ENCODE results near the gene WBP4. TPM values are rescaled to one million over a fixed set of nuclear protein-coding genes. Genes with fewer than 3 reads are reported as not detected.

WBP4 gene
- total and polyA plus RNA-seq, 9 of the 15 experiments (the other 6 are each of a cell fraction or from before 2014, with no cell fraction given) = 5.5 to 12.2 (median 7.9) TPM

DNA sequence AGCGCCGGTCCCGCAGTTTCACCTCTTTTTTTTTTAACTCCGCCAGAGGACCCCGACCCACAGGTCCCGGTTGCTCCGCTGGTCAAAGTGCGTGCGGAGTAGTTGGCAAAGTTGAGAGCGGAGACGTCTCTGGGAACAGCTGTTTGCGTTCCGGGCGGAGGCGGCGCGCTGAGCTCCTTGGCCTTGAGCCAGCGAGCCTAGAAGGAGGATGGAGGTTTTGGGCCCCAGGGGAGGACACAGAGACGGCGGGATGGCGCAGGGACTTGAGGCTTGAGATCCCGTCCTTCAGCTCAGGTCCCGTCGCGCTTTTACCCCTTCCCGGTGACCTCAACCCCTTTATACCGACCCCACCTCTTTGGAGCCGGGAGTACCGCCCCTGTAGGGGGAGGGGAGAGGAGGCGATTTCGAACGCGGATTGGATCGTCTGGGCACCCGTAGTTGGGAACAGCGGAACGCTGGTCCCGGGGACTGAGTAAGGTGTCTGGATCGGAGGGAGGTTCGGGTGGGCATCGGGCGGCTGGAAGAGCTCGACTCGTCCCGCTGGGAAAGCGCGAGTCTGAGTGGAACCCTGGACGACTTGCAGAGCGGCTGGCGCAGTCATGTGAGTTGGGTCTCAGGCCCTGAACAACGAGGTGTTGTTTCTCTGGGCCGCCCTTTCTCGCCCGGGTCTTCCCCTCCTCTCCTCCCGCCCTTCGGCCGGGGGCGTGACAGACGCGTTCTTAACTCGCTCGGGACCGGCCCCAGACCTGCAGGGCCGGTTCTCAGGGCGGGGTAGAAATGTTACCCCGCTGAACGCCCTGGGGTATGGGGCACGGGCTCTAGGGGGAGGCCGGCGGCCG is at the start of gene WBP4 (continued):
- TF ChIP-seq, protein P1, sequence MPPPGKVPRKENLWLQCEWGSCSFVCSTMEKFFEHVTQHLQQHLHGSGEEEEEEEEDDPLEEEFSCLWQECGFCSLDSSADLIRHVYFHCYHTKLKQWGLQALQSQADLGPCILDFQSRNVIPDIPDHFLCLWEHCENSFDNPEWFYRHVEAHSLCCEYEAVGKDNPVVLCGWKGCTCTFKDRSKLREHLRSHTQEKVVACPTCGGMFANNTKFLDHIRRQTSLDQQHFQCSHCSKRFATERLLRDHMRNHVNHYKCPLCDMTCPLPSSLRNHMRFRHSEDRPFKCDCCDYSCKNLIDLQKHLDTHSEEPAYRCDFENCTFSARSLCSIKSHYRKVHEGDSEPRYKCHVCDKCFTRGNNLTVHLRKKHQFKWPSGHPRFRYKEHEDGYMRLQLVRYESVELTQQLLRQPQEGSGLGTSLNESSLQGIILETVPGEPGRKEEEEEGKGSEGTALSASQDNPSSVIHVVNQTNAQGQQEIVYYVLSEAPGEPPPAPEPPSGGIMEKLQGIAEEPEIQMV (tag; conservative IDR thresholded peaks at IDR 0.05; ENCODE audit: low read depth) = no peak
- TF ChIP-seq, protein P2, sequence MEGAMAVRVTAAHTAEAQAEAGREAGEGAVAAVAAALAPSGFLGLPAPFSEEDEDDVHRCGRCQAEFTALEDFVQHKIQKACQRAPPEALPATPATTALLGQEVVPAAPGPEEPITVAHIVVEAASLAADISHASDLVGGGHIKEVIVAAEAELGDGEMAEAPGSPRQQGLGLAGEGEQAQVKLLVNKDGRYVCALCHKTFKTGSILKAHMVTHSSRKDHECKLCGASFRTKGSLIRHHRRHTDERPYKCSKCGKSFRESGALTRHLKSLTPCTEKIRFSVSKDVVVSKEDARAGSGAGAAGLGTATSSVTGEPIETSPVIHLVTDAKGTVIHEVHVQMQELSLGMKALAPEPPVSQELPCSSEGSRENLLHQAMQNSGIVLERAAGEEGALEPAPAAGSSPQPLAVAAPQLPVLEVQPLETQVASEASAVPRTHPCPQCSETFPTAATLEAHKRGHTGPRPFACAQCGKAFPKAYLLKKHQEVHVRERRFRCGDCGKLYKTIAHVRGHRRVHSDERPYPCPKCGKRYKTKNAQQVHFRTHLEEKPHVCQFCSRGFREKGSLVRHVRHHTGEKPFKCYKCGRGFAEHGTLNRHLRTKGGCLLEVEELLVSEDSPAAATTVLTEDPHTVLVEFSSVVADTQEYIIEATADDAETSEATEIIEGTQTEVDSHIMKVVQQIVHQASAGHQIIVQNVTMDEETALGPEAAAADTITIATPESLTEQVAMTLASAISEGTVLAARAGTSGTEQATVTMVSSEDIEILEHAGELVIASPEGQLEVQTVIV (CRISPR knock-in tag; IDR thresholded peaks at IDR 0.05; ENCODE audit: borderline replicate concordance) = no peak
- no peak for TF ChIP-seq EZH2 (IDR thresholded peaks at IDR 0.05; ENCODE audit: borderline replicate concordance, low read depth, low read length)
- no peak for TF ChIP-seq BDP1 (IDR thresholded peaks at IDR 0.05; ENCODE audit: insufficient read depth, insufficient read length)
- TF ChIP-seq RHOXF2B (CRISPR knock-in tag; conservative IDR thresholded peaks at IDR 0.05) = no peak
- no peak for TF ChIP-seq DNMT1 (IDR thresholded peaks at IDR 0.05)
- TF ChIP-seq ZNF146 (CRISPR knock-in tag; IDR thresholded peaks at IDR 0.05; ENCODE audit: unreplicated experiment) = no peak
- TF ChIP-seq SIN3A (IDR thresholded peaks at IDR 0.05; ENCODE audit: borderline replicate concordance in 2 of 2, control insufficient read depth in 1 of 2, low read depth in 2 of 2, low read length in 2 of 2) = peak; percentile 77 to 97; a peak in 3 of 4 replicates
- no peak for TF ChIP-seq JUN (IDR thresholded peaks at IDR 0.05; ENCODE audit: borderline replicate concordance, low read depth, low read length)
- 0 out of 2 replicates have a peak, but pooled peaks have one; percentile 7 for TF ChIP-seq JUN (CRISPR knock-in tag; IDR thresholded peaks at IDR 0.05; ENCODE audit: borderline replicate concordance)
- peak; percentile 31; the same call in 1 of the 2 replicates for TF ChIP-seq ZNF12 (CRISPR knock-in tag; IDR thresholded peaks at IDR 0.05)
- TF ChIP-seq POU5F1 (IDR thresholded peaks at IDR 0.05; ENCODE audit: borderline replicate concordance, low read depth, low read length, partially characterized antibody) = peak; percentile 75
- peak; percentile 91; the same call in 1 of the 2 replicates for TF ChIP-seq KAT7 (CRISPR knock-in tag; IDR thresholded peaks at IDR 0.05; ENCODE audit: borderline replicate concordance)
- TF ChIP-seq, protein P3, sequence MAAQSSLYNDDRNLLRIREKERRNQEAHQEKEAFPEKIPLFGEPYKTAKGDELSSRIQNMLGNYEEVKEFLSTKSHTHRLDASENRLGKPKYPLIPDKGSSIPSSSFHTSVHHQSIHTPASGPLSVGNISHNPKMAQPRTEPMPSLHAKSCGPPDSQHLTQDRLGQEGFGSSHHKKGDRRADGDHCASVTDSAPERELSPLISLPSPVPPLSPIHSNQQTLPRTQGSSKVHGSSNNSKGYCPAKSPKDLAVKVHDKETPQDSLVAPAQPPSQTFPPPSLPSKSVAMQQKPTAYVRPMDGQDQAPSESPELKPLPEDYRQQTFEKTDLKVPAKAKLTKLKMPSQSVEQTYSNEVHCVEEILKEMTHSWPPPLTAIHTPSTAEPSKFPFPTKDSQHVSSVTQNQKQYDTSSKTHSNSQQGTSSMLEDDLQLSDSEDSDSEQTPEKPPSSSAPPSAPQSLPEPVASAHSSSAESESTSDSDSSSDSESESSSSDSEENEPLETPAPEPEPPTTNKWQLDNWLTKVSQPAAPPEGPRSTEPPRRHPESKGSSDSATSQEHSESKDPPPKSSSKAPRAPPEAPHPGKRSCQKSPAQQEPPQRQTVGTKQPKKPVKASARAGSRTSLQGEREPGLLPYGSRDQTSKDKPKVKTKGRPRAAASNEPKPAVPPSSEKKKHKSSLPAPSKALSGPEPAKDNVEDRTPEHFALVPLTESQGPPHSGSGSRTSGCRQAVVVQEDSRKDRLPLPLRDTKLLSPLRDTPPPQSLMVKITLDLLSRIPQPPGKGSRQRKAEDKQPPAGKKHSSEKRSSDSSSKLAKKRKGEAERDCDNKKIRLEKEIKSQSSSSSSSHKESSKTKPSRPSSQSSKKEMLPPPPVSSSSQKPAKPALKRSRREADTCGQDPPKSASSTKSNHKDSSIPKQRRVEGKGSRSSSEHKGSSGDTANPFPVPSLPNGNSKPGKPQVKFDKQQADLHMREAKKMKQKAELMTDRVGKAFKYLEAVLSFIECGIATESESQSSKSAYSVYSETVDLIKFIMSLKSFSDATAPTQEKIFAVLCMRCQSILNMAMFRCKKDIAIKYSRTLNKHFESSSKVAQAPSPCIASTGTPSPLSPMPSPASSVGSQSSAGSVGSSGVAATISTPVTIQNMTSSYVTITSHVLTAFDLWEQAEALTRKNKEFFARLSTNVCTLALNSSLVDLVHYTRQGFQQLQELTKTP (IDR thresholded peaks at IDR 0.05; ENCODE audit: low read depth in 1 of 2, partially characterized antibody in 2 of 2) = peak in 1 of 2 experiments; percentile 47
- no peak for TF ChIP-seq SRSF7 (optimal IDR thresholded peaks at IDR 0.05; ENCODE audit: low read depth, low read length)

Data from K562 (cell line).